HL-60 (cell line): ENCODE data around the gene EIF3M.
A peak's percentile ranks its signal among the peaks of the same experiment; 100 is the strongest.

Source experiments
- GABPA ChIP-seq: IDR thresholded peaks from 2 replicates; pipeline ENCODE4 v1.6.1; 2012; ENCODE audit warnings: low read depth
- POLR2AphosphoS5 ChIP-seq: IDR thresholded peaks from 2 replicates; pipeline ENCODE4 v1.6.1; 2012; ENCODE audit warnings: low read depth
- SPI1 ChIP-seq: IDR thresholded peaks from 2 replicates; pipeline ENCODE4 v1.6.1; 2012; ENCODE audit warnings: low read depth, mild to moderate bottlenecking, borderline replicate concordance
- TF ChIP-seq, protein P1 (sequence below): IDR thresholded peaks from one replicate; pipeline ENCODE4 v1.5.1; 2011; ENCODE audit warnings: low read length, control low read depth, inconsistent platforms; ENCODE audit not compliant: insufficient read depth
- TF ChIP-seq, protein P2 (sequence below): IDR thresholded peaks from 2 replicates; pipeline ENCODE4 v1.6.1; 2012; ENCODE audit warnings: low read depth; ENCODE audit not compliant: insufficient replicate concordance

DNA sequence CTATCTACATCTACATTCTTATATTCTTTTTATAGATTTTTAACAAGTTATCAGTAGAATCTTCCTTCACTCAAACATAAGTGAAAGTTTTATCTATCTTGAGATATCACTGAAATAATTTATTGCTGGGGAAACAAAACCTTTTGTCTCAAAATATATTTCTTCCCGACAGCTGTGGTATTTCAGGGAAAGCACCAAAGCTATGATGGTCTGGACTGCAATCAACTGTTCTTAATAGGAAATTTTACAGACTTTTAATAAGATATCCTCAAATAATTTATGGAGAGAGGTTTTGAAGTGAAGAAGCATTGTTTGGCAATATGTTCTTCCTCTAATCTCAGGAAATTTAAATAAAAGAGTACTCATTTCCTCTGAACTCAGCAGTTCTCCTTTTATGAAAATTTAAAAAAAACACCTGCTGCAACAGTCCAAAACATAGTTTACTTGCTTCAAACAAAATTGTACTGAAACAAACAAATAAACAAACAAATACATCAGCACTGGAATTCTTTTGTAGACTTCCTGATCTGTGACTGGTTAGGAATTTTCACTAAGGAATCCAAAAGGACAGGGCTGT, 33.9 kb upstream of the EIF3M start:
- TF ChIP-seq, protein P1, sequence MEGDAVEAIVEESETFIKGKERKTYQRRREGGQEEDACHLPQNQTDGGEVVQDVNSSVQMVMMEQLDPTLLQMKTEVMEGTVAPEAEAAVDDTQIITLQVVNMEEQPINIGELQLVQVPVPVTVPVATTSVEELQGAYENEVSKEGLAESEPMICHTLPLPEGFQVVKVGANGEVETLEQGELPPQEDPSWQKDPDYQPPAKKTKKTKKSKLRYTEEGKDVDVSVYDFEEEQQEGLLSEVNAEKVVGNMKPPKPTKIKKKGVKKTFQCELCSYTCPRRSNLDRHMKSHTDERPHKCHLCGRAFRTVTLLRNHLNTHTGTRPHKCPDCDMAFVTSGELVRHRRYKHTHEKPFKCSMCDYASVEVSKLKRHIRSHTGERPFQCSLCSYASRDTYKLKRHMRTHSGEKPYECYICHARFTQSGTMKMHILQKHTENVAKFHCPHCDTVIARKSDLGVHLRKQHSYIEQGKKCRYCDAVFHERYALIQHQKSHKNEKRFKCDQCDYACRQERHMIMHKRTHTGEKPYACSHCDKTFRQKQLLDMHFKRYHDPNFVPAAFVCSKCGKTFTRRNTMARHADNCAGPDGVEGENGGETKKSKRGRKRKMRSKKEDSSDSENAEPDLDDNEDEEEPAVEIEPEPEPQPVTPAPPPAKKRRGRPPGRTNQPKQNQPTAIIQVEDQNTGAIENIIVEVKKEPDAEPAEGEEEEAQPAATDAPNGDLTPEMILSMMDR, result no peak
- TF ChIP-seq POLR2AphosphoS5 (no peak), SPI1 (peak; percentile 69; the same call in 1 of the 2 replicates), GABPA (no peak)
- TF ChIP-seq, protein P2, sequence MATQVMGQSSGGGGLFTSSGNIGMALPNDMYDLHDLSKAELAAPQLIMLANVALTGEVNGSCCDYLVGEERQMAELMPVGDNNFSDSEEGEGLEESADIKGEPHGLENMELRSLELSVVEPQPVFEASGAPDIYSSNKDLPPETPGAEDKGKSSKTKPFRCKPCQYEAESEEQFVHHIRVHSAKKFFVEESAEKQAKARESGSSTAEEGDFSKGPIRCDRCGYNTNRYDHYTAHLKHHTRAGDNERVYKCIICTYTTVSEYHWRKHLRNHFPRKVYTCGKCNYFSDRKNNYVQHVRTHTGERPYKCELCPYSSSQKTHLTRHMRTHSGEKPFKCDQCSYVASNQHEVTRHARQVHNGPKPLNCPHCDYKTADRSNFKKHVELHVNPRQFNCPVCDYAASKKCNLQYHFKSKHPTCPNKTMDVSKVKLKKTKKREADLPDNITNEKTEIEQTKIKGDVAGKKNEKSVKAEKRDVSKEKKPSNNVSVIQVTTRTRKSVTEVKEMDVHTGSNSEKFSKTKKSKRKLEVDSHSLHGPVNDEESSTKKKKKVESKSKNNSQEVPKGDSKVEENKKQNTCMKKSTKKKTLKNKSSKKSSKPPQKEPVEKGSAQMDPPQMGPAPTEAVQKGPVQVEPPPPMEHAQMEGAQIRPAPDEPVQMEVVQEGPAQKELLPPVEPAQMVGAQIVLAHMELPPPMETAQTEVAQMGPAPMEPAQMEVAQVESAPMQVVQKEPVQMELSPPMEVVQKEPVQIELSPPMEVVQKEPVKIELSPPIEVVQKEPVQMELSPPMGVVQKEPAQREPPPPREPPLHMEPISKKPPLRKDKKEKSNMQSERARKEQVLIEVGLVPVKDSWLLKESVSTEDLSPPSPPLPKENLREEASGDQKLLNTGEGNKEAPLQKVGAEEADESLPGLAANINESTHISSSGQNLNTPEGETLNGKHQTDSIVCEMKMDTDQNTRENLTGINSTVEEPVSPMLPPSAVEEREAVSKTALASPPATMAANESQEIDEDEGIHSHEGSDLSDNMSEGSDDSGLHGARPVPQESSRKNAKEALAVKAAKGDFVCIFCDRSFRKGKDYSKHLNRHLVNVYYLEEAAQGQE, result no peak
